ENCODE results near the gene RASL11A.

RASL11A gene

GRCh38 chr13:27306364-27306763 is 35.7 kb downstream of the RASL11A start:
- H3K9ac ChIP-seq (ENCODE audit: low read depth, low read length, poor library complexity, severe bottlenecking): no peak overlapping the region
- H4K20me1 ChIP-seq (ENCODE audit: insufficient read depth, low read length, poor library complexity, severe bottlenecking): no peaks in the 10 kb centered on the region
- no peak overlapping the region for H2AFZ ChIP-seq (ENCODE audit: low read length)
- H3K4me2 ChIP-seq (ENCODE audit: low read depth, low read length, poor library complexity, severe bottlenecking): no peak overlapping the region
- H3K4me3 ChIP-seq (ENCODE audit: low read length, poor library complexity, severe bottlenecking): no peak overlapping the region
- H3K27me3 ChIP-seq (ENCODE audit: insufficient read depth, low read length, poor library complexity, severe bottlenecking): no peaks in the 10 kb centered on the region
- H3K36me3 ChIP-seq (ENCODE audit: insufficient read depth, low read length): no peaks in the 10 kb centered on the region
- H3K4me1 ChIP-seq (ENCODE audit: insufficient read depth, low read length, poor library complexity, severe bottlenecking): no peaks in the 10 kb centered on the region
- H3K9me2 ChIP-seq (replicated peaks; ENCODE audit: low read depth, low read length): no peaks in the 10 kb centered on the region
- TF ChIP-seq EZH2phosphoT487 (IDR thresholded peaks at IDR 0.05; ENCODE audit: borderline replicate concordance): no peak
- TF ChIP-seq CTCF (conservative IDR thresholded peaks at IDR 0.05; ENCODE audit: low read length): no peak
- H3K9me3 ChIP-seq (ENCODE audit: insufficient read depth, low read depth, low read length): peaks cover 6% of the 10 kb centered on the region; the same call in 1 of the 2 replicates
- no peaks in the 10 kb centered on the region for H3F3A ChIP-seq (ENCODE audit: low read depth)
- H3K79me2 ChIP-seq (ENCODE audit: insufficient read depth, low read length): no peaks in the 10 kb centered on the region

- Histone ChIP-seq H3K36me3 (ENCODE audit: insufficient read depth, low read length) (no peaks in the 10 kb centered on the region), H3K79me2 (ENCODE audit: insufficient read depth, low read length) (no peaks in the 10 kb centered on the region), H3K9ac (ENCODE audit: low read depth, low read length, poor library complexity, severe bottlenecking) (no peak overlapping the region), H3K4me1 (ENCODE audit: insufficient read depth, low read length, poor library complexity, severe bottlenecking) (no peaks in the 10 kb centered on the region), H3K4me2 (ENCODE audit: low read depth, low read length, poor library complexity, severe bottlenecking) (no peak overlapping the region), H4K20me1 (ENCODE audit: insufficient read depth, low read length, poor library complexity, severe bottlenecking) (no peaks in the 10 kb centered on the region), H2AFZ (ENCODE audit: low read length) (no peak overlapping the region), H3K9me2 (replicated peaks; ENCODE audit: low read depth, low read length) (no peaks in the 10 kb centered on the region), H3K27me3 (ENCODE audit: insufficient read depth, low read length, poor library complexity, severe bottlenecking) (no peaks in the 10 kb centered on the region), H3K4me3 (ENCODE audit: low read length, poor library complexity, severe bottlenecking) (no peak overlapping the region), H3K9me3 (ENCODE audit: insufficient read depth, low read depth, low read length) (no peaks in the 10 kb centered on the region), H3F3A (ENCODE audit: low read depth) (no peaks in the 10 kb centered on the region)
- TF ChIP-seq EZH2phosphoT487 (IDR thresholded peaks at IDR 0.05; ENCODE audit: borderline replicate concordance) (no peak), CTCF (conservative IDR thresholded peaks at IDR 0.05; ENCODE audit: low read length) (no peak)
Measured at GRCh38 chr13:27308941-27309340, 38.3 kb downstream of the RASL11A start.

- no peak overlapping the region for H3K4me2 ChIP-seq (ENCODE audit: low read depth, low read length, poor library complexity, severe bottlenecking)
- H3K79me2 ChIP-seq (ENCODE audit: insufficient read depth, low read length): no peaks in the 10 kb centered on the region
- no peaks in the 10 kb centered on the region for H3K27me3 ChIP-seq (ENCODE audit: insufficient read depth, low read length, poor library complexity, severe bottlenecking)
- no peak overlapping the region for H3K9ac ChIP-seq (ENCODE audit: low read depth, low read length, poor library complexity, severe bottlenecking)
- no peaks in the 10 kb centered on the region for H3F3A ChIP-seq (ENCODE audit: low read depth)
- no peaks in the 10 kb centered on the region for H3K36me3 ChIP-seq (ENCODE audit: insufficient read depth, low read length)
- H3K9me2 ChIP-seq (replicated peaks; ENCODE audit: low read depth, low read length): no peaks in the 10 kb centered on the region
- H3K4me1 ChIP-seq (ENCODE audit: insufficient read depth, low read length, poor library complexity, severe bottlenecking): no peaks in the 10 kb centered on the region
- TF ChIP-seq CTCF (conservative IDR thresholded peaks at IDR 0.05; ENCODE audit: low read length): no peak
- TF ChIP-seq EZH2phosphoT487 (IDR thresholded peaks at IDR 0.05; ENCODE audit: borderline replicate concordance): no peak
- H4K20me1 ChIP-seq (ENCODE audit: insufficient read depth, low read length, poor library complexity, severe bottlenecking): no peaks in the 10 kb centered on the region
- H3K4me3 ChIP-seq (ENCODE audit: low read length, poor library complexity, severe bottlenecking): no peak overlapping the region
- no peaks in the 10 kb centered on the region for H3K9me3 ChIP-seq (ENCODE audit: insufficient read depth, low read depth, low read length)
- H2AFZ ChIP-seq (ENCODE audit: low read length): no peak overlapping the region
Measured at GRCh38 chr13:27309401-27309958, 38.9 kb downstream of the RASL11A start.
